Stomach smooth muscle (tissue), 2 donors: ENCODE data around the gene NBEA.

ENCODE experiments used
- H3K27ac ChIP-seq: one replicate; pipeline ENCODE4 v1.7.0; 2013; ENCODE audit warnings: mild to moderate bottlenecking, low read length, inconsistent platforms
- H3K27me3 ChIP-seq, 2 donors: one replicate each; pipeline ENCODE4 v1.7.0; 2013; ENCODE audit warnings: low read length in 2 of 2; ENCODE audit not compliant: insufficient read depth in 2 of 2, control insufficient read depth in 1 of 2
- H3K36me3 ChIP-seq, 2 donors: one replicate each; pipeline ENCODE4 v1.7.0; 2013; ENCODE audit warnings: low read length in 2 of 2; ENCODE audit not compliant: control insufficient read depth in 2 of 2, insufficient read depth in 2 of 2
- H3K4me1 ChIP-seq: one replicate; pipeline ENCODE4 v1.7.0; 2013; ENCODE audit warnings: low read length; ENCODE audit not compliant: control insufficient read depth, insufficient read depth
- H3K4me3 ChIP-seq, 2 donors: one replicate each; pipeline ENCODE4 v1.7.0; 2013; ENCODE audit warnings: low read length in 2 of 2
- H3K9ac ChIP-seq, 2 donors: one replicate each; pipeline ENCODE4 v1.7.0; 2013; ENCODE audit warnings: low read length in 2 of 2, mild to moderate bottlenecking in 1 of 2
- H3K9me3 ChIP-seq, 2 donors: one replicate each; pipeline ENCODE4 v1.7.0; 2013; ENCODE audit warnings: low read length in 2 of 2; ENCODE audit not compliant: control insufficient read depth in 2 of 2
- donor health status: healthy.
- donor health status: Pancreatic carcinoma.

The NBEA gene

GRCh38 chr13:35140831-35141230, 198.8 kb downstream of the NBEA start:
- Histone ChIP-seq H3K4me1 (no peaks in the 10 kb centered on the region), H3K27ac (no peak overlapping the region), H3K9ac (no peak overlapping the region), H3K4me3 (no peak overlapping the region), H3K9me3 (no peaks in the 10 kb centered on the region), H3K27me3 (no peaks in the 10 kb centered on the region), H3K36me3 (peaks cover 0 to 6% of the 10 kb centered on the region in 2 donors)

- Histone ChIP-seq H3K4me3 (no peak overlapping the region), H3K27me3 (no peaks in the 10 kb centered on the region), H3K9ac (no peak overlapping the region), H3K27ac (no peak overlapping the region), H3K4me1 (no peaks in the 10 kb centered on the region), H3K36me3 (peaks cover 0 to 16% of the 10 kb centered on the region in 2 donors), H3K9me3 (no peaks in the 10 kb centered on the region)
Measured at GRCh38 chr13:35143123-35143522, 201.1 kb downstream of the NBEA start.

GRCh38 chr13:35144166-35144890, 202.3 kb downstream of the NBEA start:
- no peak overlapping the region for H3K4me3 ChIP-seq
- H3K9ac ChIP-seq = no peak overlapping the region
- H3K36me3 ChIP-seq = peaks cover 0 to 16% of the 10 kb centered on the region in 2 donors
- H3K9me3 ChIP-seq = no peaks in the 10 kb centered on the region
- H3K27ac ChIP-seq = no peak overlapping the region
- H3K4me1 ChIP-seq = no peaks in the 10 kb centered on the region
- no peaks in the 10 kb centered on the region for H3K27me3 ChIP-seq

GRCh38 chr13:35146686-35147085, 204.6 kb downstream of the NBEA start:
- no peaks in the 10 kb centered on the region for H3K9me3 ChIP-seq
- no peaks in the 10 kb centered on the region for H3K27me3 ChIP-seq
- no peak overlapping the region for H3K9ac ChIP-seq
- H3K4me3 ChIP-seq = no peak overlapping the region
- H3K4me1 ChIP-seq = no peaks in the 10 kb centered on the region
- no peak overlapping the region for H3K27ac ChIP-seq
- H3K36me3 ChIP-seq = peaks cover 0 to 16% of the 10 kb centered on the region in 2 donors

GRCh38 chr13:35157143-35157755, 215.2 kb downstream of the NBEA start:
- no peak overlapping the region for H3K27ac ChIP-seq
- H3K4me3 ChIP-seq = no peak overlapping the region
- H3K9me3 ChIP-seq = no peaks in the 10 kb centered on the region
- H3K36me3 ChIP-seq = peaks cover 0 to 2% of the 10 kb centered on the region in 2 donors
- no peaks in the 10 kb centered on the region for H3K4me1 ChIP-seq
- no peaks in the 10 kb centered on the region for H3K27me3 ChIP-seq
- H3K9ac ChIP-seq = no peak overlapping the region

GRCh38 chr13:35159041-35159440, 217.0 kb downstream of the NBEA start:
- Histone ChIP-seq H3K9ac (no peak overlapping the region), H3K27me3 (no peaks in the 10 kb centered on the region), H3K9me3 (no peaks in the 10 kb centered on the region), H3K27ac (no peak overlapping the region), H3K36me3 (peaks cover 0 to 2% of the 10 kb centered on the region in 2 donors), H3K4me3 (no peak overlapping the region), H3K4me1 (no peaks in the 10 kb centered on the region)

- Histone ChIP-seq H3K4me1 (no peaks in the 10 kb centered on the region), H3K36me3 (peaks cover 2 to 4% of the 10 kb centered on the region in 2 donors), H3K27me3 (no peaks in the 10 kb centered on the region), H3K4me3 (no peak overlapping the region), H3K9ac (no peak overlapping the region), H3K9me3 (no peaks in the 10 kb centered on the region), H3K27ac (no peak overlapping the region)
Measured at GRCh38 chr13:35160896-35161295, 218.8 kb downstream of the NBEA start.

GRCh38 chr13:35162420-35162819, 220.3 kb downstream of the NBEA start:
- H3K4me3 ChIP-seq = no peak overlapping the region

GRCh38 chr13:35163674-35164073, 221.6 kb downstream of the NBEA start:
- Histone ChIP-seq H3K4me1 (no peaks in the 10 kb centered on the region), H3K9ac (no peak overlapping the region), H3K27me3 (no peaks in the 10 kb centered on the region), H3K27ac (no peak overlapping the region), H3K9me3 (no peaks in the 10 kb centered on the region), H3K4me3 (no peak overlapping the region), H3K36me3 (peaks cover 2 to 4% of the 10 kb centered on the region in 2 donors)

More at GRCh38 chr13:35162420-35162819, 220.3 kb downstream of the NBEA start:
- Histone ChIP-seq H3K27ac (no peak overlapping the region), H3K36me3 (peaks cover 2 to 4% of the 10 kb centered on the region in 2 donors), H3K9me3 (no peaks in the 10 kb centered on the region), H3K4me1 (no peaks in the 10 kb centered on the region), H3K9ac (no peak overlapping the region), H3K27me3 (no peaks in the 10 kb centered on the region)

- Histone ChIP-seq H3K36me3 (peaks cover under 1 to 4% of the 10 kb centered on the region in 2 donors), H3K27me3 (no peaks in the 10 kb centered on the region), H3K27ac (no peak overlapping the region), H3K9me3 (no peaks in the 10 kb centered on the region), H3K9ac (no peak overlapping the region), H3K4me1 (no peaks in the 10 kb centered on the region), H3K4me3 (no peak overlapping the region)
Measured at GRCh38 chr13:35164324-35164932, 222.4 kb downstream of the NBEA start.

- no peaks in the 10 kb centered on the region for H3K4me1 ChIP-seq
- no peak overlapping the region for H3K4me3 ChIP-seq
- H3K36me3 ChIP-seq = peaks cover 0 to 4% of the 10 kb centered on the region in 2 donors
- no peak overlapping the region for H3K9ac ChIP-seq
- H3K27me3 ChIP-seq = no peaks in the 10 kb centered on the region
- no peaks in the 10 kb centered on the region for H3K9me3 ChIP-seq
- H3K27ac ChIP-seq = no peak overlapping the region
Measured at GRCh38 chr13:35165205-35165604, 223.1 kb downstream of the NBEA start.
